ENCODE measurements around the gene GLP2R.

DNA sequence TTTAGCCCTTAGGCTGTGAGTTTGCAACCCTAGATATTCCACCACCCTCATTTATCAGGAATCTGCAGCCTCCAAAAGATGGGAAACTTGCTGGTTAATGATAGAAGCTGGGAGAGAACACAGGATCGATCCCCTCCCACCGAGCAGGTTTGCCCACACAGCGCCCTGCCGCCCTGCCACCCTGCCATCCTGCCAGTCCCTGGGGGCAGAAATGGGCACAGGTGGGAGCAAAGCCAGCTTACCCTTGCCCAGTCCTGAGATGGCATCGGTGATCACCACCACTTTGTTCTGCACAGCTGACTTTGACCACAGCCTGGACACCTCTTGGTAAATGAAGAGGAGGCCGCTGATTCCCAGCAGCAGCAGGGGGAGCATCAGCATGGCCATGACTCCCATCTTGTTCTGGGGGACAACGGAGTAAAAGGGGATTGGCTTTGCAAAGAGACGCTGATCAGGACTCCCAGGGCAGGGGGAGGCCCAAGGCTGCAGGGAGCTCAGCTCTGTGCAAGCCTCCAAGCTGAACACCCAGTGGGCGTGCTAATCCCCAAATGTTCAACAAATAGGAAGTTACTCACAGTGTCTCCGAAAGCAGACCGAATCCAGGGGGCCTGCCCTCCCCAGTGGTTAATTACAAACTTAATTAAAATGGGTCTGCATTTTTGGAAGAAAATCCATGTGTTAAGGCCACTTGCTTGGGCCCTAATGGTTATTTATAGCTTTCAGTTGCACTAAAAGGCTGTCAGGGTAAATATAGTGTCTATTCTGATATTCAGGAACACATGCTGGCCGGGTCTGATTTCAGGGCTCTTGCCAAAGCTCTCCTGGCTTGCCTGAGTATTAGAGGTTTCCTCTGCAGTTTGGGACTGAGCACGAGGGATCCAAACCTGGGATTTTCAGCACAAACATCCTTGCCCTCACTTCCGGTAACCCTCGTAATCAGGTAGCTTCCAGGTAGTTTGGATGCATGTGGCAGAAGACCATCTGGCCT is 34.5 kb upstream of the GLP2R start, which contains the start of gene DHRS7C:
- TF ChIP-seq POLR2AphosphoS5 (IDR thresholded peaks at IDR 0.05; ENCODE audit: low read depth, low read length) (no peak), ZNF274 (IDR thresholded peaks at IDR 0.05; ENCODE audit: borderline replicate concordance, extremely low read depth, low read length) (no peak), CTCF (IDR thresholded peaks at IDR 0.05; ENCODE audit: control extremely low read depth in 1 of 3, insufficient read depth in 1 of 3, low read depth in 1 of 3, low read length in 3 of 3) (no peak), POLR2A (IDR thresholded peaks at IDR 0.05; ENCODE audit: control extremely low read depth in 1 of 2, low read depth in 2 of 2, low read length in 2 of 2) (no peak), EZH2 (IDR thresholded peaks at IDR 0.05; ENCODE audit: low read depth, low read length, severe bottlenecking) (no peak), SP1 (IDR thresholded peaks at IDR 0.05; ENCODE audit: low read depth, low read length) (no peak), TCF12 (IDR thresholded peaks at IDR 0.05; ENCODE audit: low read depth, low read length) (no peak), NRF1 (IDR thresholded peaks at IDR 0.05; ENCODE audit: low read depth, low read length) (no peak), KDM1A (IDR thresholded peaks at IDR 0.05; ENCODE audit: borderline replicate concordance, low read length) (no peak), JUN (IDR thresholded peaks at IDR 0.05; ENCODE audit: low read depth, low read length) (no peak), CREB1 (IDR thresholded peaks at IDR 0.05) (no peak), CBX5 (IDR thresholded peaks at IDR 0.05; ENCODE audit: low read depth, low read length) (no peak), RFX5 (IDR thresholded peaks at IDR 0.05; ENCODE audit: borderline replicate concordance, low read depth, low read length) (no peak), CEBPB (IDR thresholded peaks at IDR 0.05; ENCODE audit: low read depth, low read length) (no peak)

All from H1 (cell line).